NCI-H774 (cell line): ENCODE data around the gene KCNIP1.

Experiments
- DNase-seq: peaks from one replicate; lab custom pipeline; 2025; lab: John Stamatoyannopoulos, UW

KCNIP1 gene

DNA sequence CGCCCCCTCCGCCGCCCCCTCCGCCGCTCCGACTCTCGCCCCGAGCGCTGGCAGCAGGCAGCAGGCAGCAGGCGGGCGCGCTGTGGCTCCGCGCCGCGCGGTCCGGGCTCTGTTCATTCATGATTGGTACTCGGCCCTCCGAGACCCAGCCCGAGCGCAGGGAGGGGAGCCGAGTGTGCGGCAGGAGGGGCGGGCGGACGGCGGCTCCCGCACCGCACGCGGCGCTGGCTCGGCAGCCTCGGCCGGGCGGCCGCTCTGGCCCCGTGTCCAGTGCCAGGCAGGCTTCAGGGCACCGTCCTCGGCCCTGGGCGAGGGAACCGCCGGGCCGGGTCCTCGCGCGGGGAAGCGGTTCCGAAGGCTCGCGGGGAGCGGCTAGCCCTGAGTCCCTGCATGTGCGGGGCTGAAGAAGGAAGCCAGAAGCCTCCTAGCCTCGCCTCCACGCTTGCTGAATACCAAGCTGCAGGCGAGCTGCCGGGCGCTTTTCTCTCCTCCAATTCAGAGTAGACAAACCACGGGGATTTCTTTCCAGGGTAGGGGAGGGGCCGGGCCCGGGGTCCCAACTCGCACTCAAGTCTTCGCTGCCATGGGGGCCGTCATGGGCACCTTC lies at the start of gene KCNIP1:
KCNIP1 (plus strand) TSS at position 31 of the 607 bp plus-strand sequence.
- no peak for DNase-seq

DNA sequence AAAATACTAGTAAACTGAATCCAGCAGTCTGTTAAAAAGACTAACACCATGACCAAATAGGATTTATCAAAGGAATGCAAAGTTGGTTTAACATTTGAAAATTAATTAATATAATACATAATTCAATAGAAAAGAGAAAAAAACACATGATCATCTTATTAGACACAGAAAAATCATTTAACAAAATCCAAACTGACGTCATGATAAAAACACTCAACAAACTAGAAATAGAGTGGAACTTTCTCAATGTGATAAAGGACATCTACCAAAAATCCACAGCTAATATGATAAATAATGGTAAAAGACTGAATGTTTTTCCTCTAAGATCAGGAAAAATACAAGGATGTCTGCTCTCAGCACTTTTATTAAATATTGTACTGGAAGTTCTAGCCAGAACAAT lies 40.4 kb upstream of the KCNIP1 start:
- no peak for DNase-seq

DNA sequence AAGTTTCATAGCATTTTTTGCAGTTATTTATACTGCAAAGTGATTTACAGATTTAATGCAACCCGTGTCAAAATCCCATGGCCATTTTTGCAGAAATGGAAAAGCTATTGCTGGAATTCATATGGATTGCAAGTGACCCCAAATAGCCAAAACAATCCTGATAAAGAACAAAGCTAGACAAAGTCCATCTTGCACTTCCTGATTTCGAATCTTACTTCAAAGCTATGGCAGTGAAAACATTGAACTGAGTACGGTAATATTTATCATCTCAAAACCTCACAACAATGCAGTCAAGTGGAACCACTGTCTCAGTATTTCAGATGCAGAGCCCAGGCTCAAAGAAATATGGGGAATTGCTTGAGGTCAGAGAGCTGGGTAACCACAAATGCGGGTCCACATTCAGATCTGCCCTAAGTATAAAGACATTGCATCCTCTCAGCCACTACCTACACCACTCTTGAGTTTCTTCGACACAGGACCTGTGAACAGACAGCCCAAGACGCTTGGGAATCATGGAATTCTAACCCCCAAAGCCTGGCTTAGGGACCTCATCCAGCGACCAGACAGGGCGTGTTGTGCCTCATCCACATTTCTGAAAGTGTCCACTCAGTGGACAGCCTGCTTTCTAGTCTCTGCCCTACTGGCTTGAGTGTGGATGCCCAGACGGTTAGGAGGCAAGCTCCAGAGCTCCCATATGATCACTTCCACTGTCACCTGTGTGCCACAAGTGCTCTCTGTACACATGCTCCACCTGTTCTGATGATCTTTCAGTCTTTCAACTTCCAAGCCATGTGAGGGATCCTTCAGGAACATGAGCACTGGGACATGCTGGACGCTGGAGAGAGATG lies 39.3 kb upstream of the KCNIP1 start:
- no peak for DNase-seq

DNA sequence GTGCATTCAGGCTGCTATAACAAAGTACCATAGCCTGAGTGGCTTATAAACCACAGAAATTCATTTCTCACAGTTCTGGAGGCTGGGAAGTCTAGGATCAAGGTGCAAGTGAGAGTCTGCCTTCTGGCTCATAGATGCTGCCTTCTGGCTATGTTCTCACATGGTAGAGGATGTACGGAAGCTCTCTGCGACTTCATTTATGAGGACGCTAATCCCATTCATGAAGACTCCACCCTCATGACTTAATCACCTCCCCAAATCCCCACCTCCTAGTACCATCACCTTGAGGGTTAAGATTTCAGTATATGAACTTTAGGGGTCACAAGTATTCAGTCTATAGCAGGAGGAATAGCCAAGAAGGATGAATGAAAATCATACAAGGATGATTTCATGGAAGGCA lies 37.3 kb upstream of the KCNIP1 start:
- DNase-seq: no peak

DNA sequence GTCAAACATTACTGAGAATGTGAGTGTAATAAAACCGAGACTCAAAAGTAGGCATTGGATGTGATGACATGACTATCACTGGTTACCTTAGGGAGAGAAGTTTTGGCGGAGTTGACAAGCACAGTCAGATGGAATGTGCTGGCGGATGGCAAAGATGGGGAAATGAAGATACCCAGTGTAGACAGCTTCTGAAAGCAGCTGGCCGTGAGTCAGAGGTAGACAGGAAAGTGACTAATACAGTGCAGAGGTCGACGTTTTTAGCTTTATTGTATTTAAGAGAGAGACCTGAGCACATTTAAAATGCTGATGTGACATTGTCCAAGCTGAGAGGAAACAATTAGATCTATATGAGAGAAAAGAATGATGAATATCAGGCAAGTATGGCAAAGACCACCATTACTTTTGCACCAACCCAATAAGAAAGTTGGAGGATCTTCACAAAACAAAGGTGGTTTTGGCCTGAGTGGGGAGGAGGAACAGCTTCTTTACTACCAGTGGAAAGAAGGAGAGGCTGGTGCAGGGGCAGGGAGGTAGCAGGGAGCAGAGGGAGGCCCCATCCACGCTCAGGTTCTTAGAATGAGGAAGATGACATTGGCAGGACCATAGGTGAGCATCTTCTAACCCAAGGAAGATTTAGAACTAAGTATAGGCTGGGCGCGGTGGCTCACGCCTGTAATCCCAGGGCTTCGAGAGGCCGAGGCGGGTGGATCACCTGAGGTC lies 36.7 kb upstream of the KCNIP1 start:
- no peak for DNase-seq

DNA sequence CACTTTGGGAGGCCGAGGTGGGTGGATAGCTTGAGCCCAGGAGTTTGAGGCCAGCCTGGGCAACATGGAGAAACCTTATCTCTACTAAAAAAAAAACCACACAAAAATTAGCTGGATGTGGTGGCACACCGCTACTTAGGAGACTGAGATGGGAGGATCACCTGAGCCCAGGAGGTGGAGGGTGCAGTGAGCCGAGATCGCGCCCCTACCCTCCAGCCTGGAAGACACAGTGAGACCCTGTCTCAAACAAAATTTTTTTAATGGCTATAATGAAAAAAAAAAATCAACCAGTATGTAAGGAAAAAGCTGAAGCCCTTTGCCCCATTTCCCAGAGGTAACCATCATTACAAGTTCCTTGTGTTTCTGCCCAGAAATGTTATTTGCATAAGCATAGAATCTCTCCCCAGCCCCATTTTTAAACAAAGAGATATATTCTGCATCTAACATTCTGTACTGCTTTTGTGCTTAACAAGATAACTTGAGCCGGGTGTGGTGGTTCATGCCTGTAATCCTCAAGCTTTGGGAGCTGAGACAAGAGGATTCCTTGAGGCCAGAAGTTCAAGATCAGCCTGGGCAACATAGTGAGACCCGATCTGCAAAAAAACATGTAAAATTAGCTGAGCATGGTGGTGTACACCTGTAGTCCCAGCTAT lies 35.1 kb upstream of the KCNIP1 start:
- DNase-seq: no peak

DNA sequence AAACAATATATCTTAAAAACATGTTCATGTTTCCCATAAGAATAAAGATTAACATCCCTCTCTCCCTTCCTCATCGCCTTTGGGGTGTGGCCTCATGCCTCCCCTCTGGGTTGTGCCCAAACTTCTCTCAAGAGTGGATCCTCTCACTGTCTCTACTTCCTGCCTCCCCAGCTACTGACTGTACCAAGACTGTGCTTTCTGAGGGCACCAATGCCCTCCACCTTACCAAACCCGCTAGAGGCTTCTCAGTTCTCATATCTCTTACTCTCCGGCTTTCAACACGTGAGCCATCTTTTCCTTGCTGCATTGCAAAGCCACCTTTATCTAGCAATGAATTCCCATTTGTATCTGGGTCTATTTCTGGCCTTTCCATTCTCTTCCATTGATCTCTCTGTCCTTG lies 34.4 kb upstream of the KCNIP1 start:
- DNase-seq: no peak

DNA sequence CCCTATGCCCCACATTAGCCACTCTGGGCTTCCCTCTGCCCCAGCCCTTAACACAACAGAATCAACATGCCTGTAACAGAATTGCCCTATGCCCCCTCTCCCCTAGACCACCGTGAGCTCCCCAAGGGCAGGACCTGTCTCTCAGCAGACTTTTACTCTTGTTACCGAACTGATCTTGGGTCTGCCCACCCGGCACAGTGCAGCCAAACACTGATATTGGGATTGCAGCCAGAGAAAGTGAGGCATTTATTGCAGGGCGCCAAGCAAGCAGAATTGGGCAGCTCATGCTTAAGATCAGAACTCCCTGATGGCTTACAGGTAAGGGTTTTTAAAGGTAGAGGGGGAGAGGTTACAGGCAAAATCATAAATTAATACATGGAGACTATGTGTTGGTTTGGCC lies 33.5 kb upstream of the KCNIP1 start:
- no peak for DNase-seq

DNA sequence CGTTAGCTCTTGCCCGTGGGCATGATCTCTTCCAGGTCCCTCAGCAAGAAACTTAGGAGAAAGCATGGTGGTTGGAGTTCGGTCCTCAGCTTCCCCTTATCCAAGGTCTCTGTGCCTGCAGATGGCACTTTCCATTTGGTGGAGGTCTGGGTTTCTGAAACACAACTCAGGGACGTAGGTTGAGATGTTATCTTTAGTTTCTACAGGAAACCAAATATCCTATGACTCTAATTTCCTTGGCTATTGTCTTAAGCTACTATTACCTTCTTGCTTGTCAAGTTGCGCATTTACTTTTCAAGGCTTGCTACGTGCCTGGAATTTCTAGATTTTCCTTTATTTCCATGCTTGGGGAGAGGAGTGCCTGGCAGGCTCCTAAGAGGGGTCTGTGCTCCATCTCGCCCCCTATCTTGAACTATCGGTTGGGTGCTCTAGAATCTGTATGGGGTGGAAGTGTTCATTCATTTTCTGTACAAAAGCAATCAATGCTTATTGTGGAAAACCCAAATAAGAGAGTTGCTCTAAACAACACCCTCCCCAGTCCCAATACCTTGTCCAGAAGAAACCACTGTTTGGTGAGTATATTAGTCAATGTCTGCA lies 32.9 kb upstream of the KCNIP1 start:
- no peak for DNase-seq

DNA sequence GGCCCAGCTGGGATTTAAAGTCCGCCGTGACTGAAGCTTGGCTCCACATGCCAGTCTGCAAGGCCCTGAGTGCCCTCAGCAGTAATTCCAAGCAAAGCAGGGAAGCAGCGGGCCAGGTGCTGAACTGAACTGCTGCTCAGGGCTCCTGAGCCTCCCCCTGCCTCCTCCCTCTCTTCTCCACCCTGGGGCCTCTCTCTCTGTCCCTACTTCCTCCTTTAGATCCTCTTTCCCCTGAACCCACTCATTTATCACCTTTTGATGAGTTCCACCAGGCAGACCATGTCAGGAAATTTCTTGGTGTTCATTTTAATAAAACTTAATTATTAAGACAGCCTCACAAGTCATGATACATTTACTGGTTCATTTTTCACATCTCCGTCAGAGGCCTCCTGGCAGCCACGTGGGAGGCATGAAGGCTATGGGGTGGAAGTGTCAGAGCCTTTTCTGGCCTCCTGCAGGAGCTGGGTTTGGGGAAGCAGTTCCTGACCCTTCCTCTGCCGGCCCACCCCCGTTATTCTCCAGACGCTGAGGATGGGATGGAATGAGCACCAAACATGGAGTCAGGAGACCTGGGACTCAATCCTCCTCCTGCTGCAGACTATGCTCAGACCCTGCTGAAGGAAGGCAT lies 32.2 kb upstream of the KCNIP1 start:
- DNase-seq: no peak

DNA sequence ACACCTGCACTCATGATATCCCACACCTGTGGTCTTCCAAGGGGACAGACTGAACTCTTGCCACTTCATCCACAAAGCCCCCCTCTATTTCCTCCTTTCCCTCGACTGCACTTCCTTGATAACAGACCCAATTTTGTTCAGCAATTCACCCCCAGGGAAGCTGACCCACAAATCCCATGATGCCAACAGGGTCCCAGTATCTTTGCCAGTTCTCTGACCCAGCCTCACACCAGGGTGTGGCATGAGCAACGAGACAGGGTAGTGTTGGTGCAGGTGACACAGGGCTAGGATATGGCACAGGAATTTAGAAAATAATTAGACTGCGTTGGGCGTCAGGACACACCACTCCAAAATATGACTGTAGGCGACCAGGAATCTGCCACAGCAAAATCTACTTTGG lies 30.2 kb upstream of the KCNIP1 start:
- no peak for DNase-seq

DNA sequence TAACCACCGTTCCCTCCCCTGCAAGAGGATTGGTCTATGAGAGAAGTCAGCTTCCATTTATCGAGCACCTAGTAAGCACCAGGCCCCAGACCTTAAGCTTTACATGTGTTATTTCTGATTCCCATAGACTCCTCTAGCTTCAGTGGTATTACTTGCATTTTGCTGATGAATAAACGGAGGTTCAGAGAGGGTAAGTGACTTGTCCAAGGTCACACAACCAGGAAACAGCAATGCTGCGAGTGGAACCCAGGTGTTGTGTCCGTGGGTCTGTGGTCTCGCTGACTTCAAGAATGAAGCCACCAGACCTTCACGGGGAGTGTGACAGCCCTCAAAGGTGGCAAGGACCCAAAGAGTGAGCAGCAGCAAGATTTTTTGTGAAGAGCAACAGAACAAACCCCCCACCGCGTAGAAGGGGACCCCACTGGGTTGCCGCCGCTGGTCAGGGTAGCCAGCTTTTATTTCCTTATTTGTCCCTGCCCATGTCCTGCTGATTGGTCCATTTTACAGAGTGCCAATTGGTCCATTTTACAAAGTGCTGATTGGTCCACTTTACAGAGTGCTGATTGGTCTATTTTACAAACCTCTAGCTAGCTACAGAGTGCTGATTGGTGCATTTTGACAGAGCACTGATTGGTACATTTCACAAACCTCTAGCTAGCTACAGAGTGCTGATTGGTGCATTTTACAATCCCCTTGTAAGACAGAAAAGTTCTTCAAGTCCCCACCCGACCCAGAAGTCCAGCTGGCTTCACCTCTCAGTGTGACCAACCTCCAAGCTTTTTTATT lies 29.1 kb upstream of the KCNIP1 start:
- DNase-seq: no peak

DNA sequence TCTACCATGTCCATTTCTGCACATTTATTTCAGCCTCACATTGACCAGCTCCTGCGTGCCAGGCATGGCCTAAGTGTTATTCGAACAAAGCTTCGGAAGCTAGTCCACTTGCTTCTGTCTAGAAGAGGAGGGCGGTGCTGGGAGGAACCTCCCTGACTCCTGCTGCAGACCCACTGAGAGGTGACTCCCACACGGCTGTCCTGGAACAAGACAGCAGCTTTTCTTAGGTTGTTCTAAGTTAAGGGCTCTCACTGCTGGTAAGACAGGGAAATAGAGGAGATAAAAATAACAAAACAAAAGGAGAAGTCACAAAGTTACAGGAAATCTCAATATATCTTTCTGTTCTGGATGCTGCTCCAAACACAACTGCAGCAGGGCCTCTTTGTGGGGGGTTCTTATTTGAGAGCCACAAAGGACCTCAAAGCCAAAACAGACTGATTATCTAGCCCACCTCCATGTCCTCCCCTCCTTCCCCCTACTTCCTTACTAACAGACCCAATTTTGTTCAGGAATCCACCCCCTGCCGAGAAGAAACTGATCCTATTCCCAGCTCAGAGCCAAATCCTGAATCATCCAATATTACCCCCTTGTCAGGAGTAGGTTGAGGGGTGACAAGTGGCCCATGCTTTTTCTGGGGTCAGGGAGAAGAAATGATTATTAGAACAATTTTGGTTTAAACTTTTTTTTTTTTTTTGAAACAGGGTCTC lies 28.4 kb upstream of the KCNIP1 start:
- DNase-seq: no peak

DNA sequence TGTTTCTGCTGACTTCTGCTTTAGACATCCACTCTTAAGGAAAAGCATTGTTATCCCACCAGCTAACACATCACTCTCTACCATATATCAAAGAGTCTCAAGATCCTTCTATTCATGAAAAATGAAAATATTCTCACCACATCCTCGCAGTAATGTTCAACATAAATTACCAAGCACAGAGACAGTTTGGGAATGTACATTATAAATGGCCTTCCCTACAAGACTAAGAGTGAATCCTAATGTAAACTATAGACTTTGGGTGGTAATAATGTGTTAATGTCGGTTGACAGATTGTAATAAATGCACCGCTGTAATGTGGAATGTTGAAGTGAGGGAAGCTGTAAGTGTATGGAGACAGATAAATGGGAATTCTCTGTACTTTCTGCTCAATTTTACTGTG lies 27.1 kb upstream of the KCNIP1 start:
- no peak for DNase-seq

DNA sequence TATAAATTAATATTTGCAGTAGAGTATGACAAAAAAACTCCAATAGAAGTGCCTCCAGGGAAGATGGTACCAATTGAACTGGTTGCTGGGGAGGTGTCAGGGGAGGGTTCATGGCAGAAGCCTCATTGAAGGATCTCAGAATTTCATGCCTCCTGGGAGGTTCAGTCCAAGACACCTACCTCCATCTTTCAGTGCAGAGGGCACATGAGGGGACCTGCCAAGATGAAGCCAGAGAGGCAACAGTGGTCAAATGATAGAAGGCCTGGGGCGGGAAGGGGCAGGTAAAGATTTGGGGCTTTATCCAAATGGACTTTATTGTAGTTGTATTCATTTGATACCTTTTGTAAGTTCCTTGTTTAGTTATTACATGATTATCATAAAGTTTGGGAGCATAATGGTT lies 25.9 kb upstream of the KCNIP1 start:
- no peak for DNase-seq

DNA sequence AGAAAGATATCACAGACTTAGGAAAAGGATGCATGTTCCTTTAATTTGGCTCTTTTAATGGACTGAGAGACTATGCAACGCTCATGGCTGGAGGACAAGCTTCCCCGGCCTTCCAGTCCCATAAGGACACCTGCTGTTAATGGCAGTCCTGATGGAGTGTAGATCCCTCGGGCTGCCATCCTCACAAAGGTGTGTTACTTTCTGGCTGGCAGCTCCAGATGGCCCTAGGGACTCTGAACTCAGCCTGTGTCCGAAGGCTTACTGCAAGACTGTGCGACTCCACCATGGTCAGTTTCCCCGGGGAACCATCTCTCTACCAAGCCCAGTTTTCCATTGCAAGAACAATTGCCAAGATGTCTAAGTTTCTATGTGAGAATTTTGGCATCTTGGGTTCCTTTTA lies 25.5 kb upstream of the KCNIP1 start:
- no peak for DNase-seq

DNA sequence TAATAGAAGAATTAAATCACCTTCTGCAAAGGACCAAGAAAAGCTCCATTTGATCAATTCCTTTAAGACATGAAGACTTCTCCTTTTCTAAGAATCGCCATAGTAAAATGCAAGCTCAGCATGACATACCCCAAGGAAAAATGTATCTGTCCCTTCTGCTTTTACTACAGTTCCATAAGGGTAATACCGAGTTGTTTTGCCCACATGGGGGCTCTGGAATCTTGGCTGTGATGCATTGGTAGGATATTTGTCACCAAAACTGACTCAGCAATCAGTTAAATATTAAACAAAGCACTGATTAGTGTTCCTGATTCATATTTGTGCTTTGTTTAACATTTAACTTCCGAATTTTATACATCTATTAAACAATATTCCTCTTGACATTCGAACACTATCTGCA lies 24.3 kb upstream of the KCNIP1 start:
- no peak for DNase-seq

DNA sequence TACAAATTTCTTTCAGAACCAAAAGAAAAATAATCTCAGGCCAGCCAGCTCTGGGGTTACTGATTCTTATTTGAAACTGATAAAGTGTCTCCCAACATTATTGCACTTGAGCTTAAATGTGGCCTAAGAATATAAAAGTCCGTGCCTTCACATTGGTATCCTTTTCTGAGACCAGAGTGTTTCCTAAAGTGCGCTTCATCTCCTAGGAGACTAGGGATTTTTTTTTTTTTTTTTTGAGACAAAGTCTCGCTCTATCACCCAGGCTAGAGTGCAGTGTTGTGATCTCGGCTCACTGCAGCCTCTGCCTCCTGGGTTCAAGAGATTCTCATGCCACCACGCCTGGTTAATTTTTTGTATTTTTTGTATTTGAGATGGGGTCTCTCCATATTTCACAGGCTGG lies 23.6 kb upstream of the KCNIP1 start:
- no peak for DNase-seq

DNA sequence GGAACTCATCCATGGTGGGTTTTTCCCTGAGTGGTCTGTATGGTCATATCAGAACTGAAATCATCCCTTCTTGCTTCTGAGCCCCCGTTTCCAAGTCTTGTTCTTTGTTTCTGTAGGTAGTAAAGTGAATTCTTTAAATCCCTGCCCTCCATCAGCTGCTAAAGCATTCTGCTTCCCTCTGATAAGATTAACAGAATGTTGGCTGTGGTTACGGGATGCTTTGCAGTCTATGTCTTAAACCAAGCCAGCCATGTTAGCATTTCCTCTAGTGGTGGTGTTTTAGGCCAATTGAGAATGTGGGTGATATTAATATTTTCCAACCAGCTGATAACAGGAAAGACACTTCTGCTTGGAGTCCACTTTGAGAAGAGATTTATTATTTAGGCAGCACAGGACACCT lies 22.0 kb upstream of the KCNIP1 start:
- no peak for DNase-seq

DNA sequence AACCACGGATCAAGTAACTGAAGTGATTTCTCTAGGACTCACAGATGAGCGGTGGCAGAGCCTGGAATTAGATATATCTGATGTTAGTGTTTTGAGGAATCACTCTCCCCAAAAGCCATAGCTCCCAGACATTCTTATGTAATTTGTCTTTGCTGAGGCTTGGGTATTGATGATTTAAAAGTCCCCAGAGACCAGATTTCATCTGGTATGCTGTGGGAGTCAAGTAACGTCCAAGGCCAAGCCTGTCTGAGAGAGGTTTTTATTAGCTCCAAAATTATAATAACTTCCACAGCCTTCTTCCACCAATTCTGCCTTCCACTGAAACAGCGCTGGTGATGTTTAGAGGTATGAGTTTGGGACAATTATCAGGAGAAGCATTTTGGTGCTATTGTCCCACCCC lies 21.3 kb upstream of the KCNIP1 start:
- no peak for DNase-seq
